DMS79 (cell line): Measurements from ENCODE around the gene THRB.

Experiments
- DNase-seq: peaks from one replicate; lab custom pipeline; 2025; lab: John Stamatoyannopoulos, UW

THRB gene

DNA sequence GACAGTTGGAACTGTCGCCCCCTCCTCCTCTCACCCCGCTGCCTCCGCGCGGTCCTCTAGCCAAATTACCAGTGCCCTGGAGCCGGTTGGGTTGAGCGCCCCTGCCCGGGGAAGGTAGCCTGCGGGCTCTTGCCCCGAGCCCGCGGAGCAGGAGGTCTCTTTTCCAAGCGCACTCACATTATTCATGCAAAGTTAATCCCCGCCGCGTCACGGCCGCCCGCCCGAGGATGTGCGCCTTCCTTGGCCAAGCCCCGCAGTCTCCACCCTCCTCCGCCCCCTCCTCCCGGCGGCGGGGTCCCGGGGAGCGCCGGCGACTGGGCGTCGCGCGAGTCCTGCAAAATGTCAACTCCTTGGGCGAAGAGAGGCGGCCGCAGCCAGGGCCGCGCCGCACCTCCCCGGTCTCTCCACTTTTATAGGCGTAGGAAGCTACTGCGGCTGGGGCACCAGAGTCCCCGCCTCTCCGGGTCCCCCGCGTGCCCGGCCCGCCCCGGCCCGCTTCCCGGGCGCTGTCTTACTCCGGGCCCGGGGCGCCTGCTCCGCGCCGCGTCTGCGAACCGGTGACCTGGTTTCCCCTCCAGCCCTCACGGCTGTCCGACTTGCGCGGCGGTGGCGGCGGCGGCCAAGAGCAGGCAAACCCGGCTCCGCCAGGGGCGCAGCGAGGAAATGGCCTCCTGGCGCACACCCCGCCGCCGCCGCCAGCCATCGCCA lies at the start of gene THRB:
TSS of gene THRB (minus strand) at position 233 of the 708 bp plus-strand sequence.
- DNase-seq, result no peak

- no peak for DNase-seq
Observed at GRCh38 chr3:24541935-24542334, 47.3 kb upstream of the THRB start.

DNA sequence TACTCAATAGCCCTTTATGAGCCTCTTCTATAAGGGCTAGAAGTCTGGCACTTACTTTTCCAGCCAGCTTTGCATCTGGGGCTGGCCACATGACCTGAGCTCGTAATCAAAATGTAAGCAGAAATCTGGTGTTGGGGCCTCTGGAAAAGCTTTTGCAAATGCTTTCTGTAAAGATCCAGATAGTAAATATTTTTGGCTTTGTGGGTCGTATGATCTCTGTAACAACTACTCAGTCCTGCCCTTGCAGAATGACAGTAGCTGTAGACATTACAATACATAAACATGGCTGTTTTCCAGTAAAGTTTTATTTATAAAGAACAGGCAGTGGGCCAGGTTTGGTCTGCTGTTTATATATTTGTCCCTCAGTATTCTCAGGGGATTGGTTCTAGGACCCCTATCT lies 46.2 kb upstream of the THRB start:
- no peak for DNase-seq

DNA sequence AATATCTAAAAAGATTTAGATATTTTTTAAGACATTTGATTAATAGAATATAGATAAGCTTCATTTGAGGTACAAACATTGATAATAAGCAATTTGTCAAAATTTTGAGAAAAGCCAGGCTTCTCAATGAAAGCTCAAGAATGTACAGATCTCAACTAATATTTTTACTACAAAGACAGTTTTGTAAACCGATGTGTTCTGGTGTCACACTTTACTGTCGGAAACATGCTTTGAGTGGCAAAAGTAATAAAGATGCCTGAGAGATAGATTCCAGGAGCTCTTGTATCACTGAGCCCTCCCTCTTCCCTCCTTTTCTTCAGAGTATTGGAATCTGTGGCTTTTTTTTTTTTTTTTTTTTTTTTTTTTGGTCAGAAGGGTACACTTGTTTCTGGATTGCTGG lies 45.0 kb upstream of the THRB start:
- DNase-seq, result no peak

- DNase-seq, result no peak
Observed at GRCh38 chr3:24538891-24539290, 44.2 kb upstream of the THRB start.

GRCh38 chr3:24533561-24534193 lies 39.0 kb upstream of the THRB start:
- DNase-seq, result no peak

DNA sequence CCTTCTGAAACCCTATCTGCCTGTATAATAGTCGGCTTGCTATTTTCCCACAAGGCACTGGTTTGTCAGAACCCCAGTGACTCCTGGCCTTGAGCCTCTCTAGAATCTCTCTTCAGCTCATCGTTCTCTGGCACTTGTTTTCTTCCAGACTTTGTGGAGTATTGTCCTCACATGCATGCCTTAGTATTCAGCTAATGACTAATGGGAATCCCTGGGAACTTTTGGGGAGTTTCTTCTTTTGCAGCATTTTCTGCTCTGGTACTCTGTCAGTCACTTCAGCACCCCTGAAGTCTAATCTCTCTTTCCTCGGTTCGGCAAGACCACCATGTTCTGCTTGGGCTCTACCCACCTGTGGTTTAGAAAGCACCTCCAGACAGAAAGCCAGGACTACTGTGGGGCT lies 35.8 kb upstream of the THRB start:
- DNase-seq, result no peak

DNA sequence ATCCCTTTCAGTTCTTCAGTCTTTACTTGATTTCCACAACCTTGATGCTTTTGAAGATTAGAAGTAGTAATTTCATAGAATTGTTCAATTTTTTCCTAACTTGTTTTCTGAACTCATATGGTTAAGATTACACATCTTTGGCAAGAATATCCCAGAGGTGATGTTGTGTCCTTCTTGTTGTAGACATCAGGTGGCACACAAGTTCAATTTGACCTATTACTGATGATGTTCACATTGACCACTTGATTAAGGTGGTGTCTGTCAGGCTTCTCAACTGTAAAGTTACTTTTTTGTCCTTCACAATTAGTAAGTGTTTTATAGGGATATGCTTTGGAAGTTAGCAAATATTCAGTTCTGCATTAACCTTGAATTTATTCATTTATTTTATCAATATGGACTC lies 34.6 kb upstream of the THRB start:
- DNase-seq, result no peak

- DNase-seq, result no peak
Observed at GRCh38 chr3:24526640-24527212, 32.1 kb upstream of the THRB start.

- DNase-seq, result no peak
Observed at GRCh38 chr3:24525557-24525956, 30.9 kb upstream of the THRB start.

DNA sequence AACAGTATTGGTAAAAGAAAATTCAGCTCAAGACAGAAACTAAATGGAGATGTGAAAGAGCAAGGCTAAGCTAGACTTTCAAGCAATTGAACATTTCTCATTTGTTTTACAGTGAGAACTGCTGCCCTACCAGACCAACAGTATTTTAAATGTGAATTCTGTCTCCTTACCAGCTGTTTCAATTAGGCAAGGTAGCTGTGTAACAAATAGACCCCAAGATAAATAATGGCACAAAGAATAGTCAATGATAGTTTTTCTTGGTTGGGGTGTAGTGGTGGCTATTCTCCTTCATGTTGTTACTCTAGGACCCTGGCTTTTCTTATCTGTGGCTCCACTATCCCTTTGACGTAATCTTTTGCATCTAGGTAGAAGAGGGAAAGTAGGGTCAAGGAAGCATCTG lies 30.4 kb upstream of the THRB start:
- DNase-seq, result no peak

DNA sequence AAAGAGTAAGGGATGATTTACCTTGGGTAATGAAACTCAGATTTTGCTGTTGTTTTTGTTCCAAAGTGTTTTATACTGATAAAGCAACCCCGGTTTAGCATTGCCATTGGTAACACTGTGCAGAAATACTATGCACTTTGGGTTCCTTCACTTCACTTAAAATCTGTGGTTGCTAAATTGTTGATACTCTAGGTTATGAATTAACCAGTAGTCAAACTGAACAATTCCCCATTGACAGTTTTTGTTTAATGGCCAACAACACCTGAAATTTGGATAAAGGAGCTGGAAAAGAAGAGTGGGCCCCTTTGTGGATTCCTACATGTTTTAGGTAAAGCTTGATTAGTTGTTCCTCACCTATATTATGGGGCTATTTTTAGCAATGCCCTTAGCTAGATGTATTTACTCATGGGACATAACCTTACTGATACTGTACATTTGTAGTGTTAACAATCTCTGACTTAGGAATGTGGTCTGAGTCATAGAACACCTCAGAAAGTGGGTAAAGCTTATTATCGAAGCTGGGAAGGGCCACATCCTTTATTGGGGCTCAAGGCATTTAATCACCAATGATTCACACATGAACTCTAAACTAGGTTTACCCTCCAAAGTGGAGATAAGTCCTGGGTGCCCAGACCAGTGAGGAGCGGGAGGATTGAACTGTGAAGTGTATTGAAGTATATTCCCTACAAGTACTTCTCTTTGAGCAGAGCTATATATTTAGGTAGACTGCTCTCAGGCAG lies 29.5 kb upstream of the THRB start:
- no peak for DNase-seq

DNA sequence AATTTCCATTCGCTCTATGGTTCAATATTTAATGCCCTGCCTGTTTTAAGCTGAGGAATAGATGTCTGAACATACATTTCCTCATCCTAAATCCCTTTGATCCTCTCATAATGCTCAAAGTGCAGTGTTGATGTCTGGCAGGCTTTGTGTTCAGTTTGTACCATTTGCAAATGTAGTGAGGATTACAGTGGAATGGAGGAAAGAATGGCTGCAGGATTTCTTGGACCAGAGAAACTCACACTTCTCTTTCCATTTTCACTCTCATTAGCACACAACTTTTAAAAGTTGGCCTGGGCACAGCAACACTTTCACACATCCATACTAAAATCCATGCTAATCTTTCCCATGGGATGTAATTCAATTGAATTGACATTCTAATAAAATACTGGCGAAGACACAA lies 28.6 kb upstream of the THRB start:
- no peak for DNase-seq

GRCh38 chr3:24522146-24522579 lies 27.5 kb upstream of the THRB start:
- no peak for DNase-seq

DNA sequence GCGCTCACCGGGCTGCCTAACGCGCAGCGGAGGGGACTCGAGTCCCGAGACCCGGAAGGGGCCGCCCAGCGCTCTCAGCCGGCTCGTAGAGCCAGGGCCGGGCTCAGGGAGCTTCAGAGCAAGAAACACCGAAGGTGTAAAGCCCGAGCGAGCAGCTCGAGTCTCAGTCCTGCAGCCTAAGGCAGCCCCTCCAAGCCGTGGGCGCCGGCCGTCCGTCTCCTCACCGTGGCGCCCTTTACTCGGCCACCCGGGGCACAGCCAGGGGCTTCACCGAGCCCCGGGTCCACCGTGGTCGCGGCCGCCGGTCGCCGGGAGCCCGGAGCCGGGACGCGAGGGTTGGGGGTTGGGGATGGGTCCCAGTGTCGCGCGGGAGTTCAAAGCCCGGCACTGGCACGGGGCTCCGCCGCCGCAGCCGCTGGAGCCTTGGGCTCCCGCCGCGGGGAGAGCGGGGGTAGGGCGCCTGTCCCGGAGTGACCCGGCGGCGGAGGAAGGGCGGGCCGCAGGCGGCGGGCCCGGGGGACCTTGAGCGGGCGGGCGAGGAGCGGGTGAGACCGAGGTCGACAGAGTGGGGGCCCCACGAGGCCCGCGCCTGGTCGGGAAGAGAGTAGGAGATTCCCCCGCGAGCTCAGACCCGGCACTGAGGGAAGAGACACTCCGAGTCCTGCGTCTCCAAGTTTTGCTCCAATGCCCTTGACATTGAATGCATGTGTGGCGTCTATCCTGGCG lies 26.9 kb upstream of the THRB start:
- DNase-seq, result no peak

- DNase-seq, result no peak
Observed at GRCh38 chr3:24520976-24521419, 26.3 kb upstream of the THRB start.

GRCh38 chr3:24520101-24520495 lies 25.4 kb upstream of the THRB start:
- no peak for DNase-seq

DNA sequence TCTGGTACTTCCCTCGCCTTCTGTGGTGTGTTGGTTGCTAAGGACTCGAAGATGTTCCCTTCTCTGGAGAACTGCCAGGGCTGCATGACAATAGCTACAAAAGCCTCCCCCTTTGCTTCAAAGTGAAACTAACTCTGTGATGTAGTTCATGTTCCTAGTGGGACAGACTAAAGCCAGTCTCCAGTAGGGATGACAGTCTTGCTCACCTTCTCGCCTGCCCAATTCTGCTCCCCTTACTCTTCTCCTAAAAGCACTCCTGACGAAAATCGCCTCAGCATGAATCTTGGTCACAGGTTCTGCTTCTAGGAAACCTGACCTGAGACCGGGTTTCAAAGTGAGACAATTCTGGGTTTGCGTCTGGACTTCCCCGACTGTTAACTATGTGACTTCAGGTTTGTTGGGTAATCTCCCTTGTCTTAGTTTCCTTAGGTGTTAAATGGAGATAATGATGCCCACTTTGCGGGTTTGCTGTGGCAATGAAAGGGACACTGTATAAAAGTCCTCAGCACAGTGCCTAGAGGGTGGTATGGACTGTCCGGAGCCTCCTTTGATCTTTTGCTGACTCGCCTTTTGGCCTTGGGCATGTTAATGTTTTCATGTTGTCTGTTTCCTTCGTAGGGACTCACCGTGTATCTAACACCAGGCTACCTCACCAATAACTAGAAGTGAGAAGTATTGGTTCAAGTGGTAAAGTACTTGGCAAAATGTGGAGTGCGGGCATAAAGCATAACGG lies 24.9 kb upstream of the THRB start:
- DNase-seq, result no peak

DNA sequence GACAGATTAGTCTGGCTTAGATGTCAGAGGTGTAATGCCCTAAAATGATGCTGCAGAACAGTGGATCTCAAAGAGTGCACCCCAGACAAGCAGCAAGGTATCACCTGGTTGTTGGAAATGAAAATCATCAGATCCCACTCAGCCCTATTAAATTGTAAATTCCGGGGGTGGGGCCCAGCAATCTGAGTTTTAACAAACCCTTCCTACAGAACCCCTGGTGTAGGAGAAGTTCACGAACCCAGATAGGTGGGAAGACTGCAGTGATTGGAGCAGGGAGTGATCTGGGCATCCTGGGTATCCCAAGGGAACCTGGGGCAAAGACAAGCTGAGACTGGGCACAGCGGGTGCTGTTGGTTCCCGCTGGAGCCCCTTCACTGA lies 24.3 kb upstream of the THRB start:
- no peak for DNase-seq

DNA sequence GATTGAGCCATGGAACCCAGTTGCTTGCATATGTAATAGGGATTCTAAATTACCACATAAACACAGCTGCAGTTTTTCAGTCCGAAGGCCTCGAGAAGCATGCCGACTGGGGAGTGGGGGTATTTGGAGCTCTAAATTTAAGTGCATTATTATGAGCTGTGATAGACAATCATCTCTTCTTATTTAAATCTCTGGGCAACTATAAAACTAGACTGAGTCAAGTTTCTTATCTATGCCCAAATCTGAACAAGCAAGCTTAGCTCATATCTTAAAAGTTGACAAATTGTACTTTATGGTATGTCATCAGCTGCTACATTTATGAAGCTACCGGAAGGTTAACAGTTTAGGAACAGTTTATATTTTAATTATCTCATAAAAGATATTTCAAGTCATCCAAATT lies 19.5 kb upstream of the THRB start:
- no peak for DNase-seq

- DNase-seq, result no peak
Observed at GRCh38 chr3:24513463-24513862, 18.8 kb upstream of the THRB start.
